Choroid plexus epithelial cell (primary cell): ENCODE data around the gene MAGOHB.
A peak's percentile ranks its signal among the peaks of the same experiment; 100 is the strongest.
"Not testable (repeated sequence)": the region's sequence is repeated elsewhere in the genome, so short reads cannot be mapped to it uniquely, and the experiment has no call there.

Source experiments
- DNase-seq: peaks from one replicate; pipeline ENCODE4 v3.0.0-alpha.2; 2010; ENCODE audit warnings: low read depth
- H3K4me3 ChIP-seq: 2 replicates; pipeline ENCODE4 v1.5.1; 2011; ENCODE audit warnings: low read depth, mild to moderate bottlenecking, control low read depth, low read length, moderate library complexity
- CTCF ChIP-seq: conservative IDR thresholded peaks from 2 replicates; pipeline ENCODE4 v1.5.1; 2011; ENCODE audit warnings: low read depth, mild to moderate bottlenecking, control low read depth, inconsistent platforms, low read length, moderate library complexity

Gene MAGOHB

DNA sequence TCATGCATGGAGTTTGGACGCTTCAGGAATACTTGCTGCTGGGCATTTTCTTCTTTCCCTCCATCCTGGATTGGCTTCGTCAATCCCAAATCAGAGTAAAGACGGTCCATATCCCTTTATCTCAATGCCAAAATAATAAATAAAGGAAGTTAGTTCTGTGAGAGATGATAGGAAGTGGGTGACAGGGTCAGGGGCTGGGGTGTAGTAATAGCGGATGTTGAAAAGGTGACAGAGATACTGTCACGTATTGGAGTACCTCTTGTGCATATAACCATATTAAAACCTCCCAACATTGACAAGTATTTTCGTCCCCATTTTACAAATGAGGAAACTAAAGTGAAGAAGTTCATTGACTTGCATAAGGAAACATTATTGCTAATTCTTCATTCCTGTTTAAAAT is 12.4 kb downstream of the MAGOHB start:
- no peak for DNase-seq
- H3K4me3 ChIP-seq = no peak overlapping the region
- TF ChIP-seq CTCF = no peak

DNA sequence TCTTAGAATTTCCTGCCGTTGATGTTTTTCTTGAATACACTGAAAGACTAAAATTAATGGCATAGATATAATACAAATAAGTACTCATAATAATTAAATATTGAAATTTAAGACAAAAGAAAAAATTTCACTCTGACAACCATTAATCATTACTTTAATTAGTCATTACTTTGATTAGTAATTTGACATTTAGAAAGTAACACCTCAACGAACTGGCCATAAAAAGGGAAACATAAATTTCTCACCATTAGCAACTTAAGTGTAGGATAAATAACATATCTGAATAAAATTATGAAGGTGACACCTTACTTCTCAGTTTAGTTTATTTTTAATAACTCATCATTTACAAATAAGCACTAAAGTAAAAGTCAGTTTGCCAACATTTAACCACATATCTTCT is 17.5 kb downstream of the MAGOHB start:
- no peak for DNase-seq
- no peak overlapping the region for H3K4me3 ChIP-seq
- no peak for TF ChIP-seq CTCF

GRCh38 chr12:10590966-10591365 is 22.4 kb downstream of the MAGOHB start:
- peak; percentile 13 for DNase-seq
- no peak for TF ChIP-seq CTCF
- H3K4me3 ChIP-seq = no peak overlapping the region

DNA sequence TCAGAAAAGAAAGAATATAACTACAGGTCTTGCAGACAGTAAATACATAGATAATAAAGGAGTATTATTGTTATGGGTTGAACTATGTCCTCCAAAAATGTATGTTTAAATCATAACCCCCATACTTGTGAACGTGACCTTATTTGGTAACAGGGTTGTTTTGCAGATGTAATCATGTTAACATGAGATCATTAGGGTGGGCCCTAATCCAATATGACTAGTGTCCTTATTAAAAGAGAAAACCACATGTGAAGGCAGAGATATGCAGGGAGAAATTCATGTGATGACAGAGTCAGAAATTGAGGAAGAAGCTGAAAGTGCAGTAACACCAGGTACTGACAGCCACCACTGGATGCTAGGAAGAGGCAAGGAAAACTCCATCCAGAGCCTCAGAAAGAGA is 29.0 kb downstream of the MAGOHB start:
- TF ChIP-seq CTCF = no peak
- H3K4me3 ChIP-seq = no peak overlapping the region
- DNase-seq = peak; percentile 11

DNA sequence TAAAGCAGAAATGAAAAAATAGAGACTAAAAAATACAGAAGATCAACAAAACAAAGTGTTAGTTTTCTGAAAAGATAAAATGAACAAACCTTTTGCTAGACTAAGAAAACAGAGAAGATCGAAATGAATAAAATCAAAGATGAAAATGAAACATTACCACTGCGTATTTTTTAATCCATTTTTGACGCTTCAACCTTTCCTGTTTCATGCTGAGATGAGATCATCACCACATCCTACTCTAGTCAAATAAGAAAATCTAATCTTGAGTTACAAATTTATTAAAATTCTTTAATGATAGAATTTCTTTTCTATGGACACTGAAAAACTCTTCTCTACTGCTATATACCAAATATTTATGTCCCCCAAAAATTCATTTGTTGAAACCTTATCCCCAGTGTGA is 30.7 kb downstream of the MAGOHB start:
- no peak for DNase-seq
- TF ChIP-seq CTCF = no peak
- no peak overlapping the region for H3K4me3 ChIP-seq

- not testable (repeated sequence) for DNase-seq, H3K4me3 ChIP-seq
These were observed 31.3 kb downstream of the MAGOHB start for GRCh38 chr12:10582133-10582532.

DNA sequence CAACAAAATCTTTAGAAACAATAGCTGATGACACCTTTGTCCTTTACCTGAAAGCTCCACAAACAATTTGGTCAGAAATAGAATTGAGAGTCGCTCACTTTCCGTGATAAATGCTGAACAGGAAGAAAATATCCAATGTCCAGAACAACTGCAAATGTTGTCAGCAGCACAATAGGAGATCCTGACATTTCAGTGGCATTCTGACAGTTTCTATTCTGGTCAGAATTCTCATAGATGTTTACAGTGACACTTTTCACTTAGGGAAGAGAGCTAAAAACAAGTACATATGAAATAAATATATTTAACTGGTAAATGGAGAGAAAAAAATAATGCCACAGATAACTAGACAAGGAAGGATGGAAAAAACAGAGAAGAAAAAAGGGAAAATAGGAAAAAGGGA is 39.1 kb downstream of the MAGOHB start:
- no peak for DNase-seq
- no peak overlapping the region for H3K4me3 ChIP-seq
- TF ChIP-seq CTCF = no peak

DNA sequence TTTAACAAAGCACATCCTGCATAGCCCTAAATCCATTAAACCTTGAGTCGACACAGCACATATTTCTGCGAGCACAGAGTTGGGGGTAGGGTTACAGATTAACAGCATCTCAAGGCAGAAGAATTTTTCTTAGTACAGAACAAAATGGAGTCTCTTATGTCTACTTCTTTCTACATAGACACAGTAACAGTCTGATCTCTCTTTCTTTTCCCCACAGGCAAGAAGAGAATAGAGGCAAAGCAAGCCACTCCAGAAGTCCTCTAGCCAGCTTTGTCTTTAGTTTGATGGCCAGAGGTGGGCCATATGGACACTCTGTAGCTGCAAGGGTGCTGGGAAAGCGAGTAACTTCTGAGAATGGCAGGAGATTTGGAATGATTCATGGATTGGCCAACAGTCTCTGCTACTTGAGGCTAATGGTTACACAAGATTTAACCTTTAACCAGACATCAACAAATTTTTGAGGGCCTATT is 41.4 kb downstream of the MAGOHB start:
- H3K4me3 ChIP-seq = not testable (repeated sequence)
- DNase-seq = peak; percentile 81
